Keratinocyte (primary cell): ENCODE results near the gene CAD. TPM values are rescaled to one million over a fixed set of nuclear protein-coding genes. Genes with fewer than 3 reads are reported as not detected.

Experiments
- DNase-seq: peaks from one replicate; pipeline ENCODE4 v3.0.0-alpha.2; 2011; ENCODE audit warnings: low read depth, missing footprints, low spot score
- FAIRE-seq: peaks from 2 replicates; lab custom pipeline; 2011; peaks lifted over from hg19 to GRCh38; lab: Jason Lieb, UNC
- H2AFZ ChIP-seq: 2 replicates; pipeline ENCODE4 v1.6.0; 2012; ENCODE audit warnings: low read length, control low read depth, inconsistent platforms; ENCODE audit not compliant: control insufficient read depth
- H3K27ac ChIP-seq: 2 replicates; pipeline ENCODE4 v1.5.1; 2011; ENCODE audit warnings: low read length; ENCODE audit not compliant: control insufficient read depth, insufficient read depth
- H3K27me3 ChIP-seq: 3 replicates; pipeline ENCODE4 v1.6.0; 2011; ENCODE audit warnings: low read length; ENCODE audit not compliant: control insufficient read depth, insufficient read depth; ENCODE audit errors: extremely low read depth
- H3K36me3 ChIP-seq, 2 experiments: 2 replicates in 1 of 2; 3 replicates in 1 of 2; pipeline ENCODE4 v1.5.1; 2011; ENCODE audit warnings: low read length in 2 of 2, mild to moderate bottlenecking in 1 of 2; ENCODE audit not compliant: control insufficient read depth in 2 of 2, insufficient read depth in 2 of 2; ENCODE audit errors: extremely low read depth in 1 of 2
- H3K4me1 ChIP-seq: 3 replicates; pipeline ENCODE4 v1.5.1; 2011; ENCODE audit warnings: low read length; ENCODE audit not compliant: control insufficient read depth, insufficient read depth; ENCODE audit errors: extremely low read depth
- H3K4me2 ChIP-seq: 3 replicates; pipeline ENCODE4 v1.6.0; 2011; ENCODE audit warnings: low read depth, low read length; ENCODE audit not compliant: control insufficient read depth, insufficient read depth; ENCODE audit errors: extremely low read depth
- H3K4me3 ChIP-seq, 3 experiments: fragments of 200-600 bp in 1 of 3; sonication (generic) in 1 of 3; 2 replicates in 2 of 3; 3 replicates in 1 of 3; pipeline ENCODE4 v1.5.1; 2011 to 2016; ENCODE audit warnings: low read length in 3 of 3, mild to moderate bottlenecking in 3 of 3, control low read depth in 2 of 3, inconsistent platforms in 1 of 3, low read depth in 1 of 3, mixed read lengths in 1 of 3, mixed run types in 1 of 3, moderate library complexity in 1 of 3; ENCODE audit not compliant: control insufficient read depth in 2 of 3, insufficient read depth in 2 of 3; ENCODE audit errors: extremely low read depth in 1 of 3
- H3K79me2 ChIP-seq: 2 replicates; pipeline ENCODE4 v1.6.0; 2012; ENCODE audit warnings: low read length; ENCODE audit not compliant: control insufficient read depth, insufficient read depth
- H3K9ac ChIP-seq: 3 replicates; pipeline ENCODE4 v1.6.0; 2011; ENCODE audit warnings: low read length; ENCODE audit not compliant: control insufficient read depth, insufficient read depth; ENCODE audit errors: extremely low read depth
- H3K9me1 ChIP-seq: 3 replicates; pipeline ENCODE4 v1.6.0; 2011; ENCODE audit warnings: low read length; ENCODE audit not compliant: control insufficient read depth, insufficient read depth; ENCODE audit errors: extremely low read depth
- H3K9me3 ChIP-seq: 2 replicates; pipeline ENCODE4 v1.5.1; 2012; ENCODE audit warnings: low read depth, low read length; ENCODE audit not compliant: control insufficient read depth
- H4K20me1 ChIP-seq: 3 replicates; pipeline ENCODE4 v1.6.0; 2011; ENCODE audit warnings: low read length; ENCODE audit not compliant: control insufficient read depth, insufficient read depth; ENCODE audit errors: extremely low read depth
- EZH2 ChIP-seq: IDR thresholded peaks from one replicate; pipeline ENCODE4 v1.6.1; 2012; ENCODE audit warnings: inconsistent platforms, mild to moderate bottlenecking, low read length, moderate library complexity
- dilution Hi-C: fragments of 300-500 bp; cut with MboI; formaldehyde crosslinking; loops from one replicate; pipeline ENCODE4 v1.7.0; 2020; ENCODE audit warnings: low sequenced_read_pairs; ENCODE audit not compliant: extremely low pct_ligation_motif_present
- polyA plus RNA-seq, 5 experiments: library from polyadenylated mRNA; depleted of rRNA in 3 of 5; stranded (reverse) in 3 of 5; stranded (forward) in 1 of 5; unstranded in 1 of 5; fragments of >200 nt; gene quantifications; 1 replicate in 1 of 5; 2 replicates in 3 of 5; 3 replicates in 1 of 5; pipeline versions ENCODE4 v1.2.1 to v1.2.3, GENCODE V29; 2011 to 2012; ENCODE audit warnings: missing spikeins in 2 of 5, low read depth in 1 of 5, low replicate concordance in 1 of 5
- TF ChIP-seq, protein P1 (sequence below), 3 experiments: IDR thresholded peaks in 1 of 3; conservative IDR thresholded peaks in 1 of 3; optimal IDR thresholded peaks in 1 of 3; 2 replicates in 2 of 3; 3 replicates in 1 of 3; pipeline versions ENCODE3 to v1.5.1; 2011; ENCODE audit warnings: low read length in 3 of 3, mild to moderate bottlenecking in 3 of 3, moderate library complexity in 2 of 3, control low read depth in 1 of 3, inconsistent platforms in 1 of 3; ENCODE audit not compliant: insufficient read depth in 2 of 3; ENCODE audit errors: extremely low read depth in 1 of 3

CAD gene
- polyA plus RNA-seq, 1 donor (not counting 4 experiments of a cell fraction or from before 2014, with no cell fraction given), result 21.0 TPM

DNA sequence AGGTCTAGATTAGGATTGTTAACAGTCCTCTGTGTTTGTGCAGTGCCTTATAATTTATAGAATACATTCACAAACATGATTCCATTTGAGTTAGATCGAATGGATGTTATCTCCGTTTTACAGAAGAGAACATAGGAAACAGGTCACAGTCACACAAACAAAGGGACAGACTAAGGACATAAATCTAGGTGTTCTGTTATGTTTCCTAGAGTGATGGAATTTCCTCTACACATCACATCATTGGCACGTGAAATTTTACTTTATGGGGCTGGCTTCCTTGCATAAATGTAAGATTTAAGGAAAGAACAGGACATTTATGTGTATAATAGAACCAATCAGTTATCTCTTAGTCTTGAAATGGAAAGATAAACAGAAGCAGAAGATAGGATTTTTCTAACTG lies 71.4 kb downstream of the CAD start:
- no peaks in the 10 kb centered on the region for H3K9me1 ChIP-seq
- TF ChIP-seq EZH2, result no peak
- TF ChIP-seq, protein P1, sequence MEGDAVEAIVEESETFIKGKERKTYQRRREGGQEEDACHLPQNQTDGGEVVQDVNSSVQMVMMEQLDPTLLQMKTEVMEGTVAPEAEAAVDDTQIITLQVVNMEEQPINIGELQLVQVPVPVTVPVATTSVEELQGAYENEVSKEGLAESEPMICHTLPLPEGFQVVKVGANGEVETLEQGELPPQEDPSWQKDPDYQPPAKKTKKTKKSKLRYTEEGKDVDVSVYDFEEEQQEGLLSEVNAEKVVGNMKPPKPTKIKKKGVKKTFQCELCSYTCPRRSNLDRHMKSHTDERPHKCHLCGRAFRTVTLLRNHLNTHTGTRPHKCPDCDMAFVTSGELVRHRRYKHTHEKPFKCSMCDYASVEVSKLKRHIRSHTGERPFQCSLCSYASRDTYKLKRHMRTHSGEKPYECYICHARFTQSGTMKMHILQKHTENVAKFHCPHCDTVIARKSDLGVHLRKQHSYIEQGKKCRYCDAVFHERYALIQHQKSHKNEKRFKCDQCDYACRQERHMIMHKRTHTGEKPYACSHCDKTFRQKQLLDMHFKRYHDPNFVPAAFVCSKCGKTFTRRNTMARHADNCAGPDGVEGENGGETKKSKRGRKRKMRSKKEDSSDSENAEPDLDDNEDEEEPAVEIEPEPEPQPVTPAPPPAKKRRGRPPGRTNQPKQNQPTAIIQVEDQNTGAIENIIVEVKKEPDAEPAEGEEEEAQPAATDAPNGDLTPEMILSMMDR (optimal IDR thresholded peaks at IDR 0.05 in 1 of 3, IDR thresholded peaks at IDR 0.05 in 1 of 3, conservative IDR thresholded peaks at IDR 0.05 in 1 of 3; ENCODE audit: extremely low read depth in 1 of 3, insufficient read depth in 2 of 3, low read length in 3 of 3), result no peak
- no peak for FAIRE-seq
- dilution Hi-C loops, result no loop called here
- H3K4me3 ChIP-seq, result no peak overlapping the region
- H2AFZ ChIP-seq, result no peak overlapping the region
- peaks cover 18% of the 10 kb centered on the region for H3K27me3 ChIP-seq
- no peak overlapping the region for H3K4me2 ChIP-seq
- H3K9ac ChIP-seq, result no peak overlapping the region
- no peaks in the 10 kb centered on the region for H3K9me3 ChIP-seq
- no peak for DNase-seq
- H3K36me3 ChIP-seq, result no peaks in the 10 kb centered on the region
- H3K4me1 ChIP-seq, result peaks cover 6% of the 10 kb centered on the region
- no peaks in the 10 kb centered on the region for H3K79me2 ChIP-seq
- no peak overlapping the region for H3K27ac ChIP-seq
- H4K20me1 ChIP-seq, result no peaks in the 10 kb centered on the region

DNA sequence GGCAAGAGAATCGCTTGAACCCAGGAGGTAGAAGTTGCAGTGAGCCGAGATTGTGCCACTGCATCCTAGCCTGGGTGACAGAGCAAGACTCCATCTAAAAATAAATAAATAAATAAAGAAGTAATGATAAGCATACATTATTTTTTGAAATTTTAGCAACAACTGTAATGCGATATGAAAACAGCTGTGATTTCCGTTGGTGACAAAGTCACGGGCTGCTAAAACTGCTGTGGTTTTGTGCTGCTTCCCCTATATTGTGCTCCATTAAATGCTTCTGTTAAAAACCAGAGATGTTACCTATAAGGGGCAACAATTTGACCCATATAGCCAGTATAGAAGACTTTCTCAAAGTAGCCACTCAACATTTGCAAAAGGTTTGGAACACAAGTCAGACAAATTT lies 73.4 kb downstream of the CAD start:
- H3K79me2 ChIP-seq, result no peaks in the 10 kb centered on the region
- FAIRE-seq, result no peak
- no peak overlapping the region for H3K9ac ChIP-seq
- no peak overlapping the region for H3K4me3 ChIP-seq
- H3K4me1 ChIP-seq, result peaks cover 8% of the 10 kb centered on the region
- dilution Hi-C loops, result no loop called here
- no peaks in the 10 kb centered on the region for H4K20me1 ChIP-seq
- TF ChIP-seq, protein P1 (optimal IDR thresholded peaks at IDR 0.05 in 1 of 3, IDR thresholded peaks at IDR 0.05 in 1 of 3, conservative IDR thresholded peaks at IDR 0.05 in 1 of 3; ENCODE audit: extremely low read depth in 1 of 3, insufficient read depth in 2 of 3, low read length in 3 of 3), result no peak
- no peak for TF ChIP-seq EZH2
- no peaks in the 10 kb centered on the region for H3K36me3 ChIP-seq
- no peak overlapping the region for H2AFZ ChIP-seq
- no peak overlapping the region for H3K4me2 ChIP-seq
- H3K9me3 ChIP-seq, result no peaks in the 10 kb centered on the region
- H3K27me3 ChIP-seq, result peaks cover 12% of the 10 kb centered on the region
- H3K9me1 ChIP-seq, result no peaks in the 10 kb centered on the region
- DNase-seq, result no peak
- H3K27ac ChIP-seq, result no peak overlapping the region
